ENCODE results near the gene AGBL5. TPM values are rescaled to one million over a fixed set of nuclear protein-coding genes. Genes with fewer than 3 reads are reported as not detected.

AGBL5 gene
- polyA plus RNA-seq, 2 of the 4 experiments (the other 2 are of a cell fraction), result 25.5 to 52.7 TPM

DNA sequence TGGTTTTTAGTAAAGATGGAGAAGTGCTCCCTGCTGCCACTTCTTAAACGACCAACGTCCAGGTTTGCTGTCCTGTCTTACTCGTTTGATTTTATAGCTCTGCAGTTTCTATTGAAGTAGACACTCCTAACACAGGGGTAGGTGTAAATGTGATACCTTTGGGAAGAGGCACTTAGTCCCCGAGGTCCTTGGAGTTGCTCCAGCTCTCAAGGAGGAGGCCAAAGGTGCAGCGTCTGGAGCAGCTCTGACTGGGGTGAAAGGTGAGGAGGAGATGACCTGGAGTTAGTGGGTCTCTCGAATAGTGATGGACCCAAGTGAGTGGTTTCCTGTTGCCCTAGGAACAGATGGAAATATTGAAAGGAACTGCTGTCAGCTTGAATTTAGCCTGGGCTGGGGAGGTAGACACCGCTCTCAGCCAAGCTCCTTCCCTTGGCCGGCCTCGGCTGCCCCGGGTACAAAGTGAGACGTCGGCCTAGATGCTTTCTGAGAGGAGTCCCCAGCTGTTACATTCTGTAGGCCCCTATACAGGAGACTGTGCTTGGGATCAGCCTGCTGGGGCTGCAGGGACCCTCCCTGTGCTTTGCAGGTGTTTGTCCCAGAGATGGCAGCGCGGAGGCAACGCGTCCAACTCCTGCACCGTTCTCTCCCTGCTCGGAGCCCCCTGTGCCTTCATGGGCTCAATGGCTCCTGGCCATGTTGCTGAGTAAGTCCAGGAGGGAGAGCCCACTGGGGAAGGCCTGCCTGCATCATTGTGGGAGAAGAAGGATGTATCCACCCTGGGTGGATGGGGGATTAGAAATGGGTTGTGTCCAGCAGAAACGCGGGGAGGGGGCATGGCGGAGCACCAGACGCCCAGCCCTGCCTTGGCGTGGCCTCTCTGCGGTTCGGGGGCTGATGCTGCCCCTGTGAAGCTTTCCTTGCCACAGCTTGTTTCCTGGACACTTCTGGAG, 40.6 kb downstream of the AGBL5 start:
- Histone ChIP-seq H3K9me3 (no peaks in the 10 kb centered on the region), H3K4me2 (no peak overlapping the region), H3K4me3 (no peak overlapping the region), H3K4me1 (peaks cover 25% of the 10 kb centered on the region), H3K27ac (no peak overlapping the region)
- ATAC-seq (no peak), FAIRE-seq (no peak), DNase-seq (ENCODE audit: low read depth in 1 of 2, low spot score in 1 of 2) (no peak)
- WGBS (ENCODE audit: missing lambda C conversion rate), result 80% methylated on average over 25 of the region's 25 CpGs
- TF ChIP-seq JUN (IDR thresholded peaks at IDR 0.05), result no peak
- no peak for TF ChIP-seq CEBPB (IDR thresholded peaks at IDR 0.05)
- TF ChIP-seq, protein P1, sequence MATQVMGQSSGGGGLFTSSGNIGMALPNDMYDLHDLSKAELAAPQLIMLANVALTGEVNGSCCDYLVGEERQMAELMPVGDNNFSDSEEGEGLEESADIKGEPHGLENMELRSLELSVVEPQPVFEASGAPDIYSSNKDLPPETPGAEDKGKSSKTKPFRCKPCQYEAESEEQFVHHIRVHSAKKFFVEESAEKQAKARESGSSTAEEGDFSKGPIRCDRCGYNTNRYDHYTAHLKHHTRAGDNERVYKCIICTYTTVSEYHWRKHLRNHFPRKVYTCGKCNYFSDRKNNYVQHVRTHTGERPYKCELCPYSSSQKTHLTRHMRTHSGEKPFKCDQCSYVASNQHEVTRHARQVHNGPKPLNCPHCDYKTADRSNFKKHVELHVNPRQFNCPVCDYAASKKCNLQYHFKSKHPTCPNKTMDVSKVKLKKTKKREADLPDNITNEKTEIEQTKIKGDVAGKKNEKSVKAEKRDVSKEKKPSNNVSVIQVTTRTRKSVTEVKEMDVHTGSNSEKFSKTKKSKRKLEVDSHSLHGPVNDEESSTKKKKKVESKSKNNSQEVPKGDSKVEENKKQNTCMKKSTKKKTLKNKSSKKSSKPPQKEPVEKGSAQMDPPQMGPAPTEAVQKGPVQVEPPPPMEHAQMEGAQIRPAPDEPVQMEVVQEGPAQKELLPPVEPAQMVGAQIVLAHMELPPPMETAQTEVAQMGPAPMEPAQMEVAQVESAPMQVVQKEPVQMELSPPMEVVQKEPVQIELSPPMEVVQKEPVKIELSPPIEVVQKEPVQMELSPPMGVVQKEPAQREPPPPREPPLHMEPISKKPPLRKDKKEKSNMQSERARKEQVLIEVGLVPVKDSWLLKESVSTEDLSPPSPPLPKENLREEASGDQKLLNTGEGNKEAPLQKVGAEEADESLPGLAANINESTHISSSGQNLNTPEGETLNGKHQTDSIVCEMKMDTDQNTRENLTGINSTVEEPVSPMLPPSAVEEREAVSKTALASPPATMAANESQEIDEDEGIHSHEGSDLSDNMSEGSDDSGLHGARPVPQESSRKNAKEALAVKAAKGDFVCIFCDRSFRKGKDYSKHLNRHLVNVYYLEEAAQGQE (IDR thresholded peaks at IDR 0.05), result no peak
- no peak for TF ChIP-seq HEYL (CRISPR knock-in tag; IDR thresholded peaks at IDR 0.05)
- TF ChIP-seq SREBF2 (IDR thresholded peaks at IDR 0.05), result no peak
- no peak for TF ChIP-seq ZNF302 (CRISPR knock-in tag; IDR thresholded peaks at IDR 0.05)
- ChIA-PET CTCF (interaction anchor here (0.6 to 15.3 kb wide), 9 partner anchors 6 to 211 kb away, joined by 3 to 197 read pairs (median 4); partner anchors contain the start of gene TRIM54), POLR2A (no interaction called here)

DNA sequence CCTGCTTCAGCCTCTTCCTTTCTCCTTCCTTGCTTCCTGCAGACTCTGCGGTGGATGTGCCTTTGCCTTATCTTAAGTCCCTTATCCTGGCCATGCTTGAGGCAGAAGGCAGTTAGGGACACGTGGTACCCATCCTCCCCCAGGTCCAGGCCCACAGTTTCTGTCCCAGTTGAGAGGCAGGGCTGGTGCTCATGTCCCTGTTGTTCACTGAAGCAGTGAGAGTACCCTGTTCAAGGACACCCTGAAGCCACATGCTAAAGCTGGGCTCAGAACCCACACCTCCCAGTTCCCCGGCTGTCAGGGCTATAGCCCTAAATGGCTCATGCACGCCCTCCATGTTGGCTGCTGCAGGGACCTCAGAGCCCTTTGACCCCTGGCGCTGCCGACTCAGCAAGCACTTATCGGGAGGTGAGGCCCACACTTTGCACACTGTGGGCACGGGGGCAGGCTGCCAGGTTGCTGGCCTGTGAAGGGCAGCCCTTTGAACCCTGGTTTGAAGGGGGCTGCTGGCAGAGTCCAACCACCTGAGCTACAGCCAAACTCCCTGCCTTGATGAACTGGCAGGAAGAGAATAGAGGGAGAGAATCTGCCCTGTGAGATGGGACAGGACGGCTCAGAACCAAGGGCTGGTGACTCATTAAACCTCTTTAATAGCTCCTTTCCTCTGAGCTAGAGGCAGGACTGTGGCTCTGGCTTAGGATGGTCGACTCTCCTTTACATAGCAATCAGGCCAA, 41.4 kb downstream of the AGBL5 start:
- FAIRE-seq (no peak), ATAC-seq (no peak), DNase-seq (ENCODE audit: low read depth in 1 of 2, low spot score in 1 of 2) (no peak)
- Histone ChIP-seq H3K27ac (no peak overlapping the region), H3K4me1 (peaks cover 20% of the 10 kb centered on the region), H3K9me3 (no peaks in the 10 kb centered on the region), H3K4me3 (no peak overlapping the region), H3K4me2 (no peak overlapping the region)
- 74% methylated on average over 10 of the region's 10 CpGs for WGBS (ENCODE audit: missing lambda C conversion rate)
- ChIA-PET CTCF (interaction anchor here (0.6 to 15.3 kb wide), 13 partner anchors 6 to 209 kb away, joined by 3 to 197 read pairs (median 6); partner anchors contain the start of genes EMILIN1, KHK and TRIM54), POLR2A (no interaction called here)
- no peak for TF ChIP-seq GATA3 (IDR thresholded peaks at IDR 0.05; ENCODE audit: borderline replicate concordance)
- peak; percentile 43 for TF ChIP-seq MAFK (IDR thresholded peaks at IDR 0.05; ENCODE audit: partially characterized antibody)

DNA sequence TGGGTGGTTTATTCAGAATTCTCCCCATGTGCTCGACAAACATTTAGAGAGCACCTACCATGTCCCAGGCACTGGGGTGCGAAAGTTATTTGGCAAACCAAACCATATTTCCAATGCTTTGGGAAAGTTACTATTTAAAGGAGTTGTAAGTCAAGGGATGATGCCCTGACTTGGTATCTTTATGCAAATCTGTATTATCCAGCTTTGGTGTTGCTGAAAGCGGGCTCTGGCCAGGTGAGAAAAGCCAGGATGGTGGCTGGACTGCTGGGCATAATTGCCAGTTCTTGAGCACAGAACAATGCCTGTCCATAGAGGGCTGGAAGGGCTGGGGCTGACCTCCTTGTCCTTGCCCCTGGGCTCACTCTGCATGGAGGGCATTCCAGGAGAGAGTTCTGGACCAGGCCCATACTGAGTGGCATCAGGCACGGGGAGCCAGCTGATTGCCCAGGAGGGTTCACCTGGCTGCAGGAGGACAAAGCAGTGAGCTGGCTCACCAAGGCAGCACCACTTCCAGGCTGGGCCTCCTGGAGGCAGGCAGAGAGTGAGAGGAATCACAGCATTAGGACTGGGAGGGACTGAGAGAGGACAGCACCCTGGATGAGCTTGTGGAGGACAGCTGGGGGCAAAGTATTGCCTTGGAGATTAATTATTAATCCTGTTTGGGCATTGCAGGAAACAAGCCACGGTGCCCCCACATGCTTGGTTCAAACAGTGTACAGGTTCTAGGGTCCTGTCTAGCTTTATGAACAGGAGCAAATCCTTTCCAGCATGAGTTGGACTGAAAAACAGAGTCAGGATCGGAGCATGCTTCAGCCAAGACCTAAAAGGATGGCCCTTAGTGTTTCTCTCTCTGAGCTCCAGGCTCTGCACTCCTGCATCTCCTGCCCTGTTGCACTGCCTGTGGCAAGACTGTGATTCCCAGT, 42.2 kb downstream of the AGBL5 start:
- POLR2A ChIA-PET, result no interaction called here
- peak overlapping the region; percentile 20 for H3K4me2 ChIP-seq
- no peak for TF ChIP-seq JUN (IDR thresholded peaks at IDR 0.05)
- TF ChIP-seq CBX2 (IDR thresholded peaks at IDR 0.05; ENCODE audit: borderline replicate concordance, low read depth), result no peak
- 67% methylated on average over 6 of the region's 6 CpGs for WGBS (ENCODE audit: missing lambda C conversion rate)
- peaks cover 20% of the 10 kb centered on the region for H3K4me1 ChIP-seq
- H3K27ac ChIP-seq, result peak overlapping the region in 1 of 2 experiments; percentile 8; a peak in 2 of 6 replicates
- FAIRE-seq (no peak), ATAC-seq (peak; percentile 19 to 31; a peak in 3 of 6 replicates), DNase-seq (ENCODE audit: low read depth in 1 of 2, low spot score in 1 of 2) (no peak)
- no peak overlapping the region for H3K4me3 ChIP-seq
- CTCF ChIA-PET, result interaction anchor here (0.8 to 12.0 kb wide), 13 partner anchors 8 to 208 kb away, joined by 3 to 197 read pairs (median 4); partner anchors contain the start of genes EMILIN1, KHK, PRR30 and TRIM54
- H3K9me3 ChIP-seq, result no peaks in the 10 kb centered on the region
